Pancreas (tissue), 10 donors: ENCODE measurements around the gene SDR39U1. TPM values are rescaled to one million over a fixed set of nuclear protein-coding genes. Genes with fewer than 3 reads are reported as not detected.
A peak's percentile ranks its signal among the peaks of the same experiment; 100 is the strongest.
"Not testable (repeated sequence)": the region's sequence is repeated elsewhere in the genome, so short reads cannot be mapped to it uniquely, and the experiment has no call there.

Source experiments
- ATAC-seq, 4 donors: fragments of 200-7000 bp; cut with Tn5 transposase; one replicate each; pipeline versions ENCODE4 v1.8.0 to v1.9.1; 2020; ENCODE audit warnings: mild to moderate bottlenecking in 4 of 4, moderate library complexity in 4 of 4
- DNase-seq, 6 donors: peaks; one replicate each; pipeline ENCODE4 v3.0.0-alpha.2; 2020
- FAIRE-seq: peaks from 2 replicates; lab custom pipeline; 2012; peaks lifted over from hg19 to GRCh38; lab: Jason Lieb, UNC
- H3K27ac ChIP-seq, 4 donors: fragments of 200-600 bp; sonication (generic); 1 replicate in 3 of 4; 2 replicates in 1 of 4; pipeline versions ENCODE4 v1.5.0 to v1.8.0; 2020
- H3K27me3 ChIP-seq, 4 donors: fragments of 200-600 bp; one replicate each; pipeline ENCODE4 v1.8.0; 2021
- H3K36me3 ChIP-seq, 3 donors: fragments of 200-600 bp; sonication (generic) in 1 of 3; one replicate each; pipeline versions ENCODE4 v1.5.0 to v1.8.0; 2020 to 2021
- H3K4me1 ChIP-seq, 3 donors: fragments of 200-600 bp; one replicate each; pipeline ENCODE4 v1.8.0; 2021
- H3K4me3 ChIP-seq, 4 donors: fragments of 200-600 bp; sonication (generic) in 2 of 4; one replicate each; pipeline versions ENCODE4 v1.5.0 to v1.8.0; 2020 to 2021
- H3K9me3 ChIP-seq, 4 donors: fragments of 200-600 bp; one replicate each; pipeline ENCODE4 v1.8.0; 2021
- WGBS, 2 donors: extraction: QIAGEN DNeasy Blood & Tissue Kit; methylation state at CpG; one replicate each; pipeline ENCODE4 v1.1.7; 2013; 5-methylcytosine and 5-hydroxymethylcytosine counted together
- intact Hi-C, 3 donors: fragments of 100-400 bp; cut with DNase I; formaldehyde crosslinking; loops; one replicate each; pipeline versions ENCODE4 v1.11.1 to v1.14.2; 2022
- polyA plus RNA-seq, 2 donors: library from polyadenylated mRNA; stranded (reverse); fragments of 200-250 nt; gene quantifications; one replicate each; pipeline ENCODE4 v1.2.3, GENCODE V29; 2013
- total RNA-seq, 6 donors: library from RNA; stranded (reverse); fragmentation: NEBNext Ultra II Directional in 4 of 6; extraction: Animal tissue kit (Norgen Biotek cat#: 25700) in 4 of 6; gene quantifications; one replicate each; pipeline versions ENCODE4 v1.2.1 to v1.2.4, GENCODE V29; 2021 to 2023
- TF ChIP-seq, protein P1 (sequence below), 4 donors: fragments of 200-600 bp; sonication (generic) in 3 of 4; IDR thresholded peaks; one replicate each; pipeline versions ENCODE4 v1.5.0 to v1.8.0; 2021; ENCODE audit warnings: antibody characterized with exemption in 4 of 4
- donor health status: healthy with polysubstance abuse.
- donor health status: DM: no; HTN: no; CAD: no; lungs with moderate emphysema.
- donor health status: DM: no; HTN: no; CAD: no.
- donor health status: control.
- donor health status: control.
- donor health status: Bipolar disorder and iron deficiency.
- donor health status: DM: yes; HTN: yes; CAD: no.
- donor health status: DM: no; HTN: no; CAD: no.
- donor health status: DM: no; HTN: no; CAD: no.
- donor health status: DM: yes; HTN: yes; CAD: no.

The SDR39U1 gene
- total and polyA plus RNA-seq, 8 donors, result 22.0 to 124 (median 31.3) TPM

GRCh38 chr14:24458736-24459135 is 16.2 kb upstream of the SDR39U1 start:
- Histone ChIP-seq H3K36me3 (no peaks in the 10 kb centered on the region), H3K4me1 (no peaks in the 10 kb centered on the region), H3K4me3 (no peak overlapping the region), H3K27ac (no peak overlapping the region), H3K27me3 (no peaks in the 10 kb centered on the region), H3K9me3 (no peaks in the 10 kb centered on the region)
- ATAC-seq, result no peak
- TF ChIP-seq, protein P1, sequence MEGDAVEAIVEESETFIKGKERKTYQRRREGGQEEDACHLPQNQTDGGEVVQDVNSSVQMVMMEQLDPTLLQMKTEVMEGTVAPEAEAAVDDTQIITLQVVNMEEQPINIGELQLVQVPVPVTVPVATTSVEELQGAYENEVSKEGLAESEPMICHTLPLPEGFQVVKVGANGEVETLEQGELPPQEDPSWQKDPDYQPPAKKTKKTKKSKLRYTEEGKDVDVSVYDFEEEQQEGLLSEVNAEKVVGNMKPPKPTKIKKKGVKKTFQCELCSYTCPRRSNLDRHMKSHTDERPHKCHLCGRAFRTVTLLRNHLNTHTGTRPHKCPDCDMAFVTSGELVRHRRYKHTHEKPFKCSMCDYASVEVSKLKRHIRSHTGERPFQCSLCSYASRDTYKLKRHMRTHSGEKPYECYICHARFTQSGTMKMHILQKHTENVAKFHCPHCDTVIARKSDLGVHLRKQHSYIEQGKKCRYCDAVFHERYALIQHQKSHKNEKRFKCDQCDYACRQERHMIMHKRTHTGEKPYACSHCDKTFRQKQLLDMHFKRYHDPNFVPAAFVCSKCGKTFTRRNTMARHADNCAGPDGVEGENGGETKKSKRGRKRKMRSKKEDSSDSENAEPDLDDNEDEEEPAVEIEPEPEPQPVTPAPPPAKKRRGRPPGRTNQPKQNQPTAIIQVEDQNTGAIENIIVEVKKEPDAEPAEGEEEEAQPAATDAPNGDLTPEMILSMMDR (IDR thresholded peaks at IDR 0.05), result no peak
- intact Hi-C loops, result no loop called here
- DNase-seq, result no peak
- WGBS, 2 donors, result 90 to 93% methylated on average over 1 of the region's 1 CpG
- no peak for FAIRE-seq

DNA sequence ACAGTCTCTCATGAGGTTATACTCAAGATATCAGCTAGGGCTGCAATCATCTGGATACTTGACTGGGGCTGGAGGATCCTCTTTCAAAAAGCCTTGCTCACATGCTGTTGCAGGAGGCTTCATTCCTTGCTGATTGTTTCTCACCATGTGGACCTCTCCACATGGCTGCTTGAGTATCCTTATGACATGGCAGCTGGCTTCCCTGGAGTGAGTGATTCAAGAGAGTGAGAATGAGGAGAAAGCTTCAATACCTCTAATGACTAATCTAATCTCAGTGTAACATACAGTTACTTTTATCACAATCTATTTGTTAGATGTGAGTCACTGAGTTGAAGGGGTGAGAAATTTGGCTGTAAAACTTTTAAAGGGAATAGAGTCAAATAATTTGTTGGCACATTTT is 14.4 kb upstream of the SDR39U1 start:
- Histone ChIP-seq H3K27me3 (no peaks in the 10 kb centered on the region), H3K36me3 (no peaks in the 10 kb centered on the region), H3K4me3 (no peak overlapping the region), H3K4me1 (no peaks in the 10 kb centered on the region), H3K27ac (no peak overlapping the region), H3K9me3 (no peaks in the 10 kb centered on the region)
- no peak for DNase-seq
- intact Hi-C loops, result no loop called here
- no peak for ATAC-seq
- FAIRE-seq, result no peak
- TF ChIP-seq, protein P1 (IDR thresholded peaks at IDR 0.05), result no peak

DNA sequence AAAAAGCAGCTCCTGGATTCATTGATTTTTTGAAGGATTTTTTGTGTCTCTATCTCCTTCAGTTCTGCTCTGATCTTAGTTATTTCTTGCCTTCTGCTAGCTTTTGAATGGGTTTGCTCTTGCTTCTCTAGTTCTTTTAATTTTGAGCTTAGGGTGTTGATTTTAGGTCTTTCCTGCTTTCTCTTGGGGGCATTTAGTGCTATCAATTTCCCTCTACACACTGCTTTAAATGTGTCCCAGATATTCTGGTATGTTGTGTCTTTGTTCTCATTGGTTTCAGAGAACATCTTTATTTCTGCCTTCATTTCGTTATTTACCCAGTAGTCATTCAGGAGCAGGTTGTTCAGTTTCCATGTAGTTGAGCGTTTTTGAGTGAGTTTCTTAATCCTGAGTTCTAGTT is 8.3 kb upstream of the SDR39U1 start:
- H3K27ac ChIP-seq, intact Hi-C loops, FAIRE-seq, DNase-seq, H3K4me3 ChIP-seq, H3K36me3 ChIP-seq, H3K4me1 ChIP-seq, H3K27me3 ChIP-seq, ATAC-seq, H3K9me3 ChIP-seq: not testable (repeated sequence)
- 69 to 90% methylated on average over 2 of the region's 2 CpGs for whole genome bisulfite sequencing, 2 donors

- Histone ChIP-seq H3K27ac (peak overlapping the region in 3 of 4 donors; percentile 98 to 99 (median 99)), H3K4me1 (peaks cover 0 to 22% (median 4%) of the 10 kb centered on the region in 3 donors), H3K9me3 (no peaks in the 10 kb centered on the region), H3K4me3 (peak overlapping the region; percentile 48 to 69 (median 60)), H3K27me3 (no peaks in the 10 kb centered on the region), H3K36me3 (peaks cover 0 to 16% (median 3%) of the 10 kb centered on the region in 3 donors)
- ATAC-seq, result no peak
- FAIRE-seq, result no peak
- 1 to 6% methylated on average over 7 of the region's 7 CpGs for WGBS, 2 donors
- DNase-seq, result no peak
- TF ChIP-seq, protein P1 (IDR thresholded peaks at IDR 0.05), result no peak
- intact Hi-C loops, result no loop called here
Measured at GRCh38 chr14:24443053-24443665, 583 bp upstream of the SDR39U1 start.

DNA sequence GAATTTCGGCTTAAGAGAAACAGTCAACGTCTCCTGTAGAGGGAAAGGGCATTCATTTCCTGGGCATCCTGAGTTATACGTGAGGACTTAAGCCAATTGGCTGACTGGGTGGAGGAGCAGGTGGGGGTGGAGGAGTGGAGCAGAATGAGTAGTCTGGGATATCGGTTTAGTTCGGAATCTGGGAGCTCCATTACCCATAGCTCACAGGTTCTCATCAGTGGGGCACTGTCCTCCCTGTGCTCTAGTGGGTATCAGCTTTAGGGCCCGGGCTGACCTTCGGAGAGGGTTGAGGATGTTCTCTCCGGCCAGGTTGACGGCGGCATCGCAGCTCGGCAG is 704 bp downstream of the SDR39U1 start:
- TF ChIP-seq, protein P1 (IDR thresholded peaks at IDR 0.05), result no peak
- H3K36me3 ChIP-seq, result peaks cover 0 to 29% (median 14%) of the 10 kb centered on the region in 3 donors
- DNase-seq (no peak), FAIRE-seq (no peak), ATAC-seq (no peak)
- no peaks in the 10 kb centered on the region for H3K9me3 ChIP-seq
- intact Hi-C loops, result no loop called here
- H3K27me3 ChIP-seq, result no peaks in the 10 kb centered on the region
- peak overlapping the region; percentile 48 to 69 (median 60) for H3K4me3 ChIP-seq
- peak overlapping the region in 3 of 4 donors; percentile 99 for H3K27ac ChIP-seq
- WGBS, 2 donors, result 1% methylated on average over 11 to 12 of the region's 12 CpGs
- peaks cover 0 to 22% (median 4%) of the 10 kb centered on the region in 3 donors for H3K4me1 ChIP-seq
